HG03108 (cell line): Measurements from ENCODE around the gene PPP2R3B.

ENCODE experiments used
- ATAC-seq: cut with Tn5 transposase; IDR thresholded peaks from one replicate; pipeline ENCODE4 v1.9.1; 2021; ENCODE audit warnings: moderate library complexity; ENCODE audit not compliant: unreplicated experiment

Gene PPP2R3B

GRCh38 chrX:372856-373640 lies 13.7 kb downstream of the PPP2R3B start:
- no peak for ATAC-seq

- no peak for ATAC-seq
Measured at GRCh38 chrX:371907-372306, 14.8 kb downstream of the PPP2R3B start.

- no peak for ATAC-seq
Measured at GRCh38 chrX:370963-371745, 15.6 kb downstream of the PPP2R3B start.

GRCh38 chrX:370244-370962 lies 16.3 kb downstream of the PPP2R3B start:
- ATAC-seq: no peak

- ATAC-seq: no peak
Measured at GRCh38 chrX:369563-370101, 17.1 kb downstream of the PPP2R3B start.

GRCh38 chrX:368811-369562 lies 17.7 kb downstream of the PPP2R3B start:
- ATAC-seq: no peak

GRCh38 chrX:367866-368265 lies 18.8 kb downstream of the PPP2R3B start:
- no peak for ATAC-seq

- no peak for ATAC-seq
Measured at GRCh38 chrX:367349-367748, 19.4 kb downstream of the PPP2R3B start.

- no peak for ATAC-seq
Measured at GRCh38 chrX:363621-364375, 22.9 kb downstream of the PPP2R3B start.

GRCh38 chrX:362937-363620 lies 23.6 kb downstream of the PPP2R3B start:
- ATAC-seq: no peak

- ATAC-seq: no peak
Measured at GRCh38 chrX:362351-362750, 24.4 kb downstream of the PPP2R3B start.

- ATAC-seq: no peak
Measured at GRCh38 chrX:361231-362145, 25.2 kb downstream of the PPP2R3B start.

- ATAC-seq: no peak
Measured at GRCh38 chrX:360496-361150, 26.1 kb downstream of the PPP2R3B start.

GRCh38 chrX:358651-359143 lies 28.0 kb downstream of the PPP2R3B start:
- ATAC-seq: no peak

- ATAC-seq: no peak
Measured at GRCh38 chrX:357693-358471, 28.8 kb downstream of the PPP2R3B start.

- ATAC-seq: no peak
Measured at GRCh38 chrX:357035-357692, 29.5 kb downstream of the PPP2R3B start.
